Pancreas (tissue), 10 donors: ENCODE results near the gene SLC41A2. TPM values are rescaled to one million over a fixed set of nuclear protein-coding genes. Genes with fewer than 3 reads are reported as not detected.
A peak's percentile ranks its signal among the peaks of the same experiment; 100 is the strongest.

Source experiments
- ATAC-seq, 4 donors: fragments of 200-7000 bp; cut with Tn5 transposase; one replicate each; pipeline versions ENCODE4 v1.8.0 to v1.9.1; 2020; ENCODE audit warnings: mild to moderate bottlenecking in 4 of 4, moderate library complexity in 4 of 4
- DNase-seq, 6 donors: peaks; one replicate each; pipeline ENCODE4 v3.0.0-alpha.2; 2020
- FAIRE-seq: peaks from 2 replicates; lab custom pipeline; 2012; peaks lifted over from hg19 to GRCh38; lab: Jason Lieb, UNC
- H3K27ac ChIP-seq, 4 donors: fragments of 200-600 bp; sonication (generic); 1 replicate in 3 of 4; 2 replicates in 1 of 4; pipeline versions ENCODE4 v1.5.0 to v1.8.0; 2020
- H3K27me3 ChIP-seq, 4 donors: fragments of 200-600 bp; one replicate each; pipeline ENCODE4 v1.8.0; 2021
- H3K36me3 ChIP-seq, 3 donors: fragments of 200-600 bp; sonication (generic) in 1 of 3; one replicate each; pipeline versions ENCODE4 v1.5.0 to v1.8.0; 2020 to 2021
- H3K4me1 ChIP-seq, 3 donors: fragments of 200-600 bp; one replicate each; pipeline ENCODE4 v1.8.0; 2021
- H3K4me3 ChIP-seq, 4 donors: fragments of 200-600 bp; sonication (generic) in 2 of 4; one replicate each; pipeline versions ENCODE4 v1.5.0 to v1.8.0; 2020 to 2021
- H3K9me3 ChIP-seq, 4 donors: fragments of 200-600 bp; one replicate each; pipeline ENCODE4 v1.8.0; 2021
- WGBS, 2 donors: extraction: QIAGEN DNeasy Blood & Tissue Kit; methylation state at CpG; one replicate each; pipeline ENCODE4 v1.1.7; 2013; 5-methylcytosine and 5-hydroxymethylcytosine counted together
- intact Hi-C, 3 donors: fragments of 100-400 bp; cut with DNase I; formaldehyde crosslinking; loops; one replicate each; pipeline versions ENCODE4 v1.11.1 to v1.14.2; 2022
- polyA plus RNA-seq, 2 donors: library from polyadenylated mRNA; stranded (reverse); fragments of 200-250 nt; gene quantifications; one replicate each; pipeline ENCODE4 v1.2.3, GENCODE V29; 2013
- total RNA-seq, 6 donors: library from RNA; stranded (reverse); fragmentation: NEBNext Ultra II Directional in 4 of 6; extraction: Animal tissue kit (Norgen Biotek cat#: 25700) in 4 of 6; gene quantifications; one replicate each; pipeline versions ENCODE4 v1.2.1 to v1.2.4, GENCODE V29; 2021 to 2023
- TF ChIP-seq, protein P1 (sequence below), 4 donors: fragments of 200-600 bp; sonication (generic) in 3 of 4; IDR thresholded peaks; one replicate each; pipeline versions ENCODE4 v1.5.0 to v1.8.0; 2021; ENCODE audit warnings: antibody characterized with exemption in 4 of 4
- donor health status: healthy with polysubstance abuse.
- donor health status: DM: no; HTN: no; CAD: no; lungs with moderate emphysema.
- donor health status: DM: no; HTN: no; CAD: no.
- donor health status: control.
- donor health status: control.
- donor health status: Bipolar disorder and iron deficiency.
- donor health status: DM: yes; HTN: yes; CAD: no.
- donor health status: DM: no; HTN: no; CAD: no.
- donor health status: DM: no; HTN: no; CAD: no.
- donor health status: DM: yes; HTN: yes; CAD: no.

The SLC41A2 gene
- total and polyA plus RNA-seq, 8 donors: 6.3 to 41.9 (median 27.3) TPM

DNA sequence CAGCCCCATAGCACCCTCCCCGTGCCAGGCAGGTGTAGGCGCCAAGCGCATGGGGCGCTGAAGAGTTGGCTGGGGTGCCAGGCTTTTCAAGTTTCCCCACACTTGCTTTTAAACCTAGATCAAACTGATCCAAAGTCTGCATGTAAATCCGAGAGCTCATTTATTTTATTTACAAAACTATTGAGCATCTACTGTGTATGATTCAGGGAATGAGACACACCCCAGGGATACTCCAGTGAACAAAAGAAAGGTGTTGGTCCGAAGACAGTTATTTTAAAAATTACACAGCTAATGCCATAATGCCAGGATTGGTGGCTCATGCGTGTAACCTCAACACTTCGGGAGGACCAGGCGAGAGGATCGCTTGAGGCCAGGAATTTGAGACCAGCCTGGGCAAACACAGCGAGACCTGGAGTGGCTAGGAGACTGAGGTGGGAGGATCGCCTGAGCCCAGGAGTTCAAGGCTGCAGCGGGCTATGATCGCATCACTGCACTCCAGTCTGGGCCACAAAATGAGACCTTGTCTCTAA is 780 bp upstream of the SLC41A2 start:
- peaks cover 9 to 24% (median 21%) of the 10 kb centered on the region in 3 donors for H3K4me1 ChIP-seq
- intact Hi-C loops: no loop called here
- DNase-seq (peak in 3 of 6 donors; percentile 24 to 40 (median 38)), ATAC-seq (peak; percentile 1 to 7 (median 3)), FAIRE-seq (no peak)
- peak overlapping the region; percentile 78 to 89 (median 86) for H3K4me3 ChIP-seq
- H3K36me3 ChIP-seq: no peaks in the 10 kb centered on the region
- TF ChIP-seq, protein P1, sequence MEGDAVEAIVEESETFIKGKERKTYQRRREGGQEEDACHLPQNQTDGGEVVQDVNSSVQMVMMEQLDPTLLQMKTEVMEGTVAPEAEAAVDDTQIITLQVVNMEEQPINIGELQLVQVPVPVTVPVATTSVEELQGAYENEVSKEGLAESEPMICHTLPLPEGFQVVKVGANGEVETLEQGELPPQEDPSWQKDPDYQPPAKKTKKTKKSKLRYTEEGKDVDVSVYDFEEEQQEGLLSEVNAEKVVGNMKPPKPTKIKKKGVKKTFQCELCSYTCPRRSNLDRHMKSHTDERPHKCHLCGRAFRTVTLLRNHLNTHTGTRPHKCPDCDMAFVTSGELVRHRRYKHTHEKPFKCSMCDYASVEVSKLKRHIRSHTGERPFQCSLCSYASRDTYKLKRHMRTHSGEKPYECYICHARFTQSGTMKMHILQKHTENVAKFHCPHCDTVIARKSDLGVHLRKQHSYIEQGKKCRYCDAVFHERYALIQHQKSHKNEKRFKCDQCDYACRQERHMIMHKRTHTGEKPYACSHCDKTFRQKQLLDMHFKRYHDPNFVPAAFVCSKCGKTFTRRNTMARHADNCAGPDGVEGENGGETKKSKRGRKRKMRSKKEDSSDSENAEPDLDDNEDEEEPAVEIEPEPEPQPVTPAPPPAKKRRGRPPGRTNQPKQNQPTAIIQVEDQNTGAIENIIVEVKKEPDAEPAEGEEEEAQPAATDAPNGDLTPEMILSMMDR (IDR thresholded peaks at IDR 0.05): peak in 1 of 4 donors; percentile 15
- 13 to 27% methylated on average over 14 of the region's 14 CpGs for WGBS, 2 donors
- H3K27me3 ChIP-seq: no peaks in the 10 kb centered on the region
- H3K27ac ChIP-seq: peak overlapping the region; percentile 67 to 93 (median 88)
- no peaks in the 10 kb centered on the region for H3K9me3 ChIP-seq

DNA sequence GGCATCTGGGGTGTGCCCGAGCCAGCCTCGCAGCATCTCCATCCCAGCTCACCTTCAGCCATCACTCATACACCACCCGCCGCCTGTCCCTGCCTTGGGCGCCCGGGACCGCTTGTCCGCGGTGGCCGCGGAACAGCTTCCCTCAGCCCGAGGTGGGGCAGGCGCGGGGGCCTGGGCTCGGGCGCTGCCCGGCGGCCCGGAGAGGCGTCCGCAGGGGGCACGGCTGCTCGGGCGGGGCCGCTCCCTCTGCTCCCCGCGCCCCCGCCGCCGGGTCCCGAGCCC is 430 bp downstream of the SLC41A2 start:
- 1% methylated on average over 20 to 31 of the region's 31 CpGs for WGBS, 2 donors
- H3K27ac ChIP-seq: peak overlapping the region; percentile 67 to 93 (median 88)
- H3K4me3 ChIP-seq: peak overlapping the region; percentile 78 to 89 (median 86)
- TF ChIP-seq, protein P1 (IDR thresholded peaks at IDR 0.05): no peak
- H3K27me3 ChIP-seq: no peaks in the 10 kb centered on the region
- intact Hi-C loops: no loop called here
- DNase-seq: peak in 2 of 6 donors; percentile 48 to 85
- ATAC-seq: peak in 3 of 4 donors; percentile 26 to 41 (median 28)
- FAIRE-seq: no peak
- H3K36me3 ChIP-seq: no peaks in the 10 kb centered on the region
- H3K9me3 ChIP-seq: no peaks in the 10 kb centered on the region
- H3K4me1 ChIP-seq: peaks cover 9 to 35% (median 29%) of the 10 kb centered on the region in 3 donors

DNA sequence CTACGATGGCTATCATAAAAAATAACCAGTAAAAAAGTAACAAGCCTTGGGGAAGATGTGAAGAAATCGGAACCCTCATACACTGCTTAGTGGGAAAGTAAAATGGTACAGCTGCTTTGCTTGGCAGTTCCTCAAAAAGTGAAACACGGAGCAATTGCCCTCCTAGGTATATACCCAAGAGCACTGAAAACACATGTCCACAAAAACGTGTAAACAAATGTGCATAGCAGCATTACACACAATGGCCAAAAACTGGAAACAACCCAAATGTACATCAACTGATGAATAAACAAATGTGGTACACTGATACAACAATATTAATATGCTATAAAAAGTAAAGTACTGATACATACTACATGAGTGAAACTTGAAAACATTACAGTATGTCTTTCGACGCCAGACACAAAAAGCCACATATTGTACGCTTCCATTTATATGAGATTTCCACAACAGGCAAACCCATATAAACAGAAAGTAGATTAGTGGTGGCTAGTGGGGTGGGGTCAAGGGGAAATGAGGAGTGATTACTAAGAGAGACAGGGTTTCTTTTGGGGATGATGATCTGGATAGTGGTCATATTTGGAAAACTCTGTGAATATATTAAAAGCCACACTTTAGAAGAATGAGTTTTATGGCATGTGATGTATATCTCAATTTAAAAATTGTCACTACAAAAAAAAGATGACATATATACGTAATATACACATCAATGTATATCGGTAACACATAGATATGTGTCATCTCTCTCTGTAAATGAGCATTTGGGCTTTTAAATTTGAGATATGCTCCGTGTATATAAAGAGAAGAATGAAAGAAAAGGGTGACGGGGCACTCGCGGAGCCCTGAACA is 996 bp downstream of the SLC41A2 start:
- no peaks in the 10 kb centered on the region for H3K9me3 ChIP-seq
- peak overlapping the region; percentile 67 to 93 (median 88) for H3K27ac ChIP-seq
- WGBS, 2 donors: 14 to 28% methylated on average over 13 of the region's 13 CpGs
- intact Hi-C loops: no loop called here
- TF ChIP-seq, protein P1 (IDR thresholded peaks at IDR 0.05): no peak
- peaks cover 14 to 40% (median 35%) of the 10 kb centered on the region in 3 donors for H3K4me1 ChIP-seq
- FAIRE-seq (no peak), ATAC-seq (no peak), DNase-seq (no peak)
- no peaks in the 10 kb centered on the region for H3K36me3 ChIP-seq
- H3K27me3 ChIP-seq: no peaks in the 10 kb centered on the region
- H3K4me3 ChIP-seq: peak overlapping the region; percentile 78 to 89 (median 86)

DNA sequence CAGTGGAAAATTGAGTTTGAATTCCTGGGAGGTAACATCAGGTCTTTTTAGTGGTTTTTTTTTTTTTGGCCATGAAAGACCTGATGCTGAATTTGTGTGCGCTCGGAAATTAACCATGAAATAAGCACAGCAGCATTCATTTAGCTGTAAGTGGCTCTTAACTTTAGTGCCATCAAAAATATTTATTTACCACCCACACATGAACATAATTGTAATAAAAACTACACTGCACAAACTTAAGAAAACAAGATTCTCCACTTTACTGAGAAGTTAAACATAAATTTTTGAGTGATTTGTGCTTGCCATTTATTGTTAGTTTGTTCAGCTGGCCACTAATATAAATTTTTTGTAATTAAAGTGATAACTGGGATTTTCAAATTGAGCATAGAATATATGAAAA is 2.4 kb downstream of the SLC41A2 start:
- Histone ChIP-seq H3K27me3 (no peaks in the 10 kb centered on the region), H3K27ac (no peak overlapping the region), H3K4me1 (peaks cover 26 to 51% (median 49%) of the 10 kb centered on the region in 3 donors), H3K36me3 (no peaks in the 10 kb centered on the region), H3K4me3 (no peak overlapping the region), H3K9me3 (no peaks in the 10 kb centered on the region)
- WGBS, 2 donors: 92 to 95% methylated on average over 2 of the region's 2 CpGs
- TF ChIP-seq, protein P1 (IDR thresholded peaks at IDR 0.05): no peak
- no peak for FAIRE-seq
- no peak for ATAC-seq
- intact Hi-C loops: no loop called here
- no peak for DNase-seq
